A673 (cell line): ENCODE measurements around the gene ZNF778.

Experiments used
- CTCF ChIP-seq: fragments of 300-800, 200-600 bp; sonication (generic); conservative IDR thresholded peaks from 2 replicates; pipeline ENCODE4 v1.5.1; 2017; ENCODE audit warnings: low read depth, mild to moderate bottlenecking, antibody characterized with exemption, low read length, moderate library complexity, mixed read lengths
- EZH2 ChIP-seq: fragments of 200-600 bp; sonication (generic); IDR thresholded peaks from 2 replicates; pipeline ENCODE4 v1.6.1; 2017; ENCODE audit warnings: borderline replicate concordance, low read depth, mild to moderate bottlenecking, mixed read lengths, antibody characterized with exemption, low read length; ENCODE audit not compliant: poor library complexity, severe bottlenecking

GRCh38 chr16:89275284-89275584, 57.7 kb downstream of the ZNF778 start:
- TF ChIP-seq CTCF (no peak), EZH2 (no peak)
